K562 (cell line): ENCODE results near the gene LRRC26. TPM values are rescaled to one million over a fixed set of nuclear protein-coding genes. Genes with fewer than 3 reads are reported as not detected.

Experiments used
- E2F5 ChIP-seq: sonication (generic); formaldehyde crosslinking; IDR thresholded peaks from 2 replicates; pipeline ENCODE4 v1.8.0; 2022; ENCODE audit warnings: mild to moderate bottlenecking, missing genetic modification reagents
- HOMEZ ChIP-seq: fragments of 250-450 bp; sonication (Bioruptor Pico); IDR thresholded peaks from 2 replicates; pipeline ENCODE4 v1.4.0; 2020; ENCODE audit warnings: mild to moderate bottlenecking, moderate library complexity
- JUNB ChIP-seq: fragments of 450-650 bp; formaldehyde crosslinking; conservative IDR thresholded peaks from 2 replicates; pipeline ENCODE4 v1.4.0; 2020; ENCODE audit warnings: mild to moderate bottlenecking
- SMARCC2 ChIP-seq: fragments of 450-650 bp; IDR thresholded peaks from 2 replicates; pipeline ENCODE4 v1.6.1; 2017; ENCODE audit warnings: antibody characterized with exemption, moderate library complexity, mild to moderate bottlenecking, low read depth
- YBX1 ChIP-seq: fragments of 450-650 bp; IDR thresholded peaks from 2 replicates; pipeline ENCODE4 v1.7.1; 2016; ENCODE audit warnings: mild to moderate bottlenecking
- ZKSCAN8 ChIP-seq: fragments of 200-800 bp; sonication (Bioruptor generic); IDR thresholded peaks from 2 replicates; pipeline ENCODE4 v1.6.1; 2016; ENCODE audit warnings: missing genetic modification characterization, missing compliant biosample characterization
- ZNF324 ChIP-seq: fragments of 250-450 bp; sonication (Bioruptor Pico); IDR thresholded peaks from 2 replicates; pipeline ENCODE4 v1.4.0; 2020; ENCODE audit warnings: mild to moderate bottlenecking
- ZNF561 ChIP-seq: fragments of 450-650 bp; formaldehyde crosslinking; conservative IDR thresholded peaks from 2 replicates; pipeline ENCODE4 v1.4.0; 2020; ENCODE audit warnings: mild to moderate bottlenecking, moderate library complexity
- ZNF644 ChIP-seq: fragments of 200-800 bp; sonication (Bioruptor generic); IDR thresholded peaks from 2 replicates; pipeline ENCODE4 v1.6.1; 2016; ENCODE audit warnings: low read depth, missing genetic modification characterization, missing compliant biosample characterization
- polyA plus RNA-seq, 8 experiments: library from polyadenylated mRNA; depleted of rRNA in 4 of 8; stranded (reverse) in 5 of 8; unstranded in 3 of 8; fragments of >200 nt; fragmentation: Nextera tagmentation in 2 of 8; fragmentation: Illumina TruSeq in 1 of 8; extraction: Ambion mirVana in 2 of 8; extraction: Trizol in 1 of 8; gene quantifications; 2 replicates each; pipeline versions ENCODE4 v1.2.1 to v1.2.3, GENCODE V29; 2011 to 2014; ENCODE audit warnings: inconsistent platforms in 1 of 8, missing spikeins in 1 of 8
- total RNA-seq, 7 experiments: library from RNA; depleted of rRNA in 6 of 7; stranded (reverse); fragments of >200 nt in 6 of 7; fragmentation: Illumina TruSeq in 2 of 7; extraction: Trizol in 2 of 7; gene quantifications; 2 replicates each; pipeline versions ENCODE4 v1.2.1 to v1.2.3, GENCODE V29; 2011 to 2021; ENCODE audit warnings: low replicate concordance in 1 of 7
- TF ChIP-seq, protein P1 (sequence below), 2 experiments: fragments of 150-350 bp in 1 of 2; IDR thresholded peaks; 2 replicates each; pipeline ENCODE4 v1.6.1; 2012 to 2016; ENCODE audit warnings: low read depth in 2 of 2, low read length in 2 of 2, mild to moderate bottlenecking in 1 of 2, moderate library complexity in 1 of 2
- TF ChIP-seq, protein P2 (sequence below): sonication (generic); formaldehyde crosslinking; IDR thresholded peaks from 2 replicates; pipeline ENCODE4 v1.8.0; 2022; ENCODE audit warnings: mild to moderate bottlenecking, low read depth, missing genetic modification reagents
- TF ChIP-seq, protein P3 (sequence below), 3 experiments: fragments of 200-800 bp in 1 of 3; fragments of 250-450 bp in 1 of 3; fragments of 450-650 bp in 1 of 3; sonication (Bioruptor Pico) in 1 of 3; sonication (Bioruptor generic) in 1 of 3; formaldehyde crosslinking in 1 of 3; IDR thresholded peaks; 2 replicates each; pipeline versions ENCODE4 v1.6.1 to v1.8.0; 2016 to 2022; ENCODE audit warnings: mild to moderate bottlenecking in 2 of 3, missing genetic modification characterization in 2 of 3, missing compliant biosample characterization in 1 of 3, moderate library complexity in 1 of 3

LRRC26 gene
- total and polyA plus RNA-seq, 9 of the 15 experiments (the other 6 are each of a cell fraction or from before 2014, with no cell fraction given) = not detected

- TF ChIP-seq, protein P1, sequence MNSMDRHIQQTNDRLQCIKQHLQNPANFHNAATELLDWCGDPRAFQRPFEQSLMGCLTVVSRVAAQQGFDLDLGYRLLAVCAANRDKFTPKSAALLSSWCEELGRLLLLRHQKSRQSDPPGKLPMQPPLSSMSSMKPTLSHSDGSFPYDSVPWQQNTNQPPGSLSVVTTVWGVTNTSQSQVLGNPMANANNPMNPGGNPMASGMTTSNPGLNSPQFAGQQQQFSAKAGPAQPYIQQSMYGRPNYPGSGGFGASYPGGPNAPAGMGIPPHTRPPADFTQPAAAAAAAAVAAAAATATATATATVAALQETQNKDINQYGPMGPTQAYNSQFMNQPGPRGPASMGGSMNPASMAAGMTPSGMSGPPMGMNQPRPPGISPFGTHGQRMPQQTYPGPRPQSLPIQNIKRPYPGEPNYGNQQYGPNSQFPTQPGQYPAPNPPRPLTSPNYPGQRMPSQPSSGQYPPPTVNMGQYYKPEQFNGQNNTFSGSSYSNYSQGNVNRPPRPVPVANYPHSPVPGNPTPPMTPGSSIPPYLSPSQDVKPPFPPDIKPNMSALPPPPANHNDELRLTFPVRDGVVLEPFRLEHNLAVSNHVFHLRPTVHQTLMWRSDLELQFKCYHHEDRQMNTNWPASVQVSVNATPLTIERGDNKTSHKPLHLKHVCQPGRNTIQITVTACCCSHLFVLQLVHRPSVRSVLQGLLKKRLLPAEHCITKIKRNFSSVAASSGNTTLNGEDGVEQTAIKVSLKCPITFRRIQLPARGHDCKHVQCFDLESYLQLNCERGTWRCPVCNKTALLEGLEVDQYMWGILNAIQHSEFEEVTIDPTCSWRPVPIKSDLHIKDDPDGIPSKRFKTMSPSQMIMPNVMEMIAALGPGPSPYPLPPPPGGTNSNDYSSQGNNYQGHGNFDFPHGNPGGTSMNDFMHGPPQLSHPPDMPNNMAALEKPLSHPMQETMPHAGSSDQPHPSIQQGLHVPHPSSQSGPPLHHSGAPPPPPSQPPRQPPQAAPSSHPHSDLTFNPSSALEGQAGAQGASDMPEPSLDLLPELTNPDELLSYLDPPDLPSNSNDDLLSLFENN (IDR thresholded peaks at IDR 0.05; ENCODE audit: low read depth in 2 of 2, low read length in 2 of 2) = no peak; a peak in 1 of 4 replicates
- TF ChIP-seq ZNF324 (CRISPR knock-in tag) (no peak), YBX1 (no peak), ZNF644 (tag) (no peak), ZKSCAN8 (CRISPR knock-in tag) (no peak), E2F5 (CRISPR knock-in tag) (no peak), HOMEZ (CRISPR knock-in tag) (no peak), SMARCC2 (no peak), ZNF561 (no peak), JUNB (CRISPR knock-in tag) (0 out of 2 replicates have a peak, but pooled peaks have one; percentile 27)
- TF ChIP-seq, protein P2, sequence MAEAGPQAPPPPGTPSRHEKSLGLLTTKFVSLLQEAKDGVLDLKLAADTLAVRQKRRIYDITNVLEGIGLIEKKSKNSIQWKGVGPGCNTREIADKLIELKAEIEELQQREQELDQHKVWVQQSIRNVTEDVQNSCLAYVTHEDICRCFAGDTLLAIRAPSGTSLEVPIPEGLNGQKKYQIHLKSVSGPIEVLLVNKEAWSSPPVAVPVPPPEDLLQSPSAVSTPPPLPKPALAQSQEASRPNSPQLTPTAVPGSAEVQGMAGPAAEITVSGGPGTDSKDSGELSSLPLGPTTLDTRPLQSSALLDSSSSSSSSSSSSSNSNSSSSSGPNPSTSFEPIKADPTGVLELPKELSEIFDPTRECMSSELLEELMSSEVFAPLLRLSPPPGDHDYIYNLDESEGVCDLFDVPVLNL = no peak
- TF ChIP-seq, protein P3, sequence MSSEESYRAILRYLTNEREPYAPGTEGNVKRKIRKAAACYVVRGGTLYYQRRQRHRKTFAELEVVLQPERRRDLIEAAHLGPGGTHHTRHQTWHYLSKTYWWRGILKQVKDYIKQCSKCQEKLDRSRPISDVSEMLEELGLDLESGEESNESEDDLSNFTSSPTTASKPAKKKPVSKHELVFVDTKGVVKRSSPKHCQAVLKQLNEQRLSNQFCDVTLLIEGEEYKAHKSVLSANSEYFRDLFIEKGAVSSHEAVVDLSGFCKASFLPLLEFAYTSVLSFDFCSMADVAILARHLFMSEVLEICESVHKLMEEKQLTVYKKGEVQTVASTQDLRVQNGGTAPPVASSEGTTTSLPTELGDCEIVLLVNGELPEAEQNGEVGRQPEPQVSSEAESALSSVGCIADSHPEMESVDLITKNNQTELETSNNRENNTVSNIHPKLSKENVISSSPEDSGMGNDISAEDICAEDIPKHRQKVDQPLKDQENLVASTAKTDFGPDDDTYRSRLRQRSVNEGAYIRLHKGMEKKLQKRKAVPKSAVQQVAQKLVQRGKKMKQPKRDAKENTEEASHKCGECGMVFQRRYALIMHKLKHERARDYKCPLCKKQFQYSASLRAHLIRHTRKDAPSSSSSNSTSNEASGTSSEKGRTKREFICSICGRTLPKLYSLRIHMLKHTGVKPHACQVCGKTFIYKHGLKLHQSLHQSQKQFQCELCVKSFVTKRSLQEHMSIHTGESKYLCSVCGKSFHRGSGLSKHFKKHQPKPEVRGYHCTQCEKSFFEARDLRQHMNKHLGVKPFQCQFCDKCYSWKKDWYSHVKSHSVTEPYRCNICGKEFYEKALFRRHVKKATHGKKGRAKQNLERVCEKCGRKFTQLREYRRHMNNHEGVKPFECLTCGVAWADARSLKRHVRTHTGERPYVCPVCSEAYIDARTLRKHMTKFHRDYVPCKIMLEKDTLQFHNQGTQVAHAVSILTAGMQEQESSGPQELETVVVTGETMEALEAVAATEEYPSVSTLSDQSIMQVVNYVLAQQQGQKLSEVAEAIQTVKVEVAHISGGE (CRISPR knock-in tag; IDR thresholded peaks at IDR 0.05) = peak in 1 of 3 experiments; percentile 72; a peak in 2 of 6 replicates
Measured at GRCh38 chr9:137188490-137189296, 18.8 kb upstream of the LRRC26 start, which contains the start of the genes ANAPC2 and SSNA1 (continued).
